SIG-M5 treated with dmso at 0.1 percent for 504 hours (cell line): Measurements from ENCODE around the gene PLGLB1.
"Not testable (repeated sequence)": the region's sequence is repeated elsewhere in the genome, so short reads cannot be mapped to it uniquely, and the experiment has no call there.

Experiments used
- DNase-seq: peaks from one replicate; lab custom pipeline; 2025; ENCODE audit not compliant: unreplicated experiment; lab: John Stamatoyannopoulos, UW

Gene PLGLB1

GRCh38 chr2:87021744-87022143, at the start of gene PLGLB1:
TSS of gene PLGLB1 (minus strand) at chr2:87021844. CDS start at chr2:87021783, 61 bp downstream.
- not testable (repeated sequence) for DNase-seq

GRCh38 chr2:87064305-87064704, 42.7 kb upstream of the PLGLB1 start:
- DNase-seq: not testable (repeated sequence)

DNA sequence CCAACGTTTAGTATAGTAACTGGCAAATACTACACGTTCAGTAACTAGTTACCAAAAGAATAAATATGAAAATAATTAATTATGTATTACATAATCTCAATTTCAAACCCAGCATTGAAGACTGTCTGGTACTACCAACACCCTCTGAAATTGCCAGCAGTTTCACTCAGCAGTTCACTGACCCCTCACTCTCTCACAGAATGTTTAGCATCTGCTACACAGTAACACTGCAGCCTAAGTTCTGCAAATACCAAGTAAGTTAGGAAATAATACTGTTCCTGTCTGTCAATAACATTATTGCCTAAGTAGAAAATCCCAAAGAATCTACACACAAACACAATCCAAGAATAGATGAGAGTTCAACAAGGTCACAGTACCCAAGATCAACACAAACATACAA, 41.8 kb upstream of the PLGLB1 start:
- not testable (repeated sequence) for DNase-seq

- DNase-seq: not testable (repeated sequence)
Observed at GRCh38 chr2:87061519-87061918, 39.9 kb upstream of the PLGLB1 start.

DNA sequence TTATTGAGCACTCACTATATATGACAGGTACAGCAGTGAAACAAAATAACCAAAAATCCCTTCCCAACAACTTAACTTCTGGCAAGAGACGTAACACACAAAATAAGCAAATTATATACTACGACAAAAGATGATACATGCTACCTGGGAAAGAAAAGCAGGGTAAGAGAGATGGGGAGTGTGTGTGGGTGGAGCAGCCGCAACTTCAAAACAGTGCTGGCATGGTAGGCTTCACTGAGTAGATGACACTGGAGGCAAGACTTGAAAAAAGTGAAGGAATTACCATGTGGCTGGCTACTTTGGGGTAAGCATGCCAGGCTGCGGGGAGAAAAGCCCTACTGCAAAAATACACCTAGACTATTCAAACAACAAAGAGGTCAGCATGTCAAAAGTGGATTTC, 36.0 kb upstream of the PLGLB1 start:
- DNase-seq: not testable (repeated sequence)

GRCh38 chr2:87056843-87057242, 35.2 kb upstream of the PLGLB1 start:
- DNase-seq: not testable (repeated sequence)

DNA sequence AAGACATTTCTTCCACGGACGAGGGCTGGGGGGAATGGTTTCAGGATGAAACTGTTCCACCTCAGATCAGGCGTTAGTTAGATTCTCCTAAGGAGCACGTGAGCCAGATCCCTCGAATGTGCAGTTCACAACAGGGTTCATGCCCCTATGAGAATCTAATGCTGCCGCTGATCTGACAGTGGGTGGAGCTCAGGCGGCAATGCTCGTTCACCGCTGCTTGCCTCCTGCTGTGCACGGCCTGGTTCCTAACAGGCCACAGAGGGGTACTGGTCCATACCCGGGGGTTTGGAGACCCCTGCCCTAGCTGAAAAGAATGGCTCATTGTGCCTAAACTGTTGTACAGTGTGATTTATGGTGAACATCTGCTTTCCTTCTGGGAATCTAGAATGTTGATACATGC, 34.8 kb upstream of the PLGLB1 start:
- DNase-seq: not testable (repeated sequence)

DNA sequence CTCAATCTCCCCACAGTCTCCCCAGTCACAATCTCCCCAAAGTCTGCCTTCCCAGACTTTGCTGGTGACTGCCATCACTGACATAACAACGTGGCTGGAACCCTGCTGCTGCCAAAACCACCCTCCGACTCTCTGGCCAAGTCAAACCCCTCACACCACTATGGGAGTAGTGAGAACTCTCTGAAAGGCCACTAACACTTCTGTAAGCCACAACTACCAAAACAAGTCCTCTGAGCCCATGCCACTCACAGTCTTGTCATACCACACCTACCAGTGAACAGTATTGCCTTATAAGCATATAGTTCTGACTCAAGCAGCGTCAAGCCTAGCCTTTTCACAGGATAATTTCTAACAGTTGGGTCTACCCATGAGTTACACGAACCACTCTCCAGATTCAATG, 32.7 kb upstream of the PLGLB1 start:
- not testable (repeated sequence) for DNase-seq

DNA sequence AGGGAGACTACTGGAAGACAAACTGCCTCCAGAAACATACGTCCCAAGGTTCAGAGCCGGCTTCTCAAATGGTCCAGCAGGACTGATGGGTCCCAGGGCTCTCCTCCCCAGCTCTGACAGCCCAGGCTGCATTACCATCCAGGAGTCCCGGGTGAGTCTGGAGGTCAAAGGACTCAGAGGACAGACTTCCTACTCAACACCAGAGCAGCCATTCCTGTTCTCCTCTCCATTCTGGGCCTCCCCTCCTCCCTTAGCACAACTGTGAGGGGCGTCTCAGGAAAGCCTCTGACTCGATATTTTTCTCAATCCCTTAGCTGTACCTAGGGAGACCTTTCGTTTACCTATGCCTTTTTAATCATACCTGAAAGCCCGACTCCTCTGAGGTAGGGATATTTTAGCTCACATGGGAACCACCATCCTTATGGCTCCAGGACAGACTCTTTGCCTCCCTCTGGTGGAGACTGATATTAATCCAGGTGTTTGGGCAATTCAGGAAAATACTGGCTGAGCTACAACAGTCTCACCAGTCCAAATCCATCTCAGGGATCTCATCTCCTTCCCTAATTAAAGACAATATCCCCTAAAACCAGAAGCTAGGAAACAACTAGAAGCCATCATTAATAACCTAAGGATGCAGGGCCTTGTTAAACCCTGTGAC, 19.8 kb upstream of the PLGLB1 start:
- not testable (repeated sequence) for DNase-seq

DNA sequence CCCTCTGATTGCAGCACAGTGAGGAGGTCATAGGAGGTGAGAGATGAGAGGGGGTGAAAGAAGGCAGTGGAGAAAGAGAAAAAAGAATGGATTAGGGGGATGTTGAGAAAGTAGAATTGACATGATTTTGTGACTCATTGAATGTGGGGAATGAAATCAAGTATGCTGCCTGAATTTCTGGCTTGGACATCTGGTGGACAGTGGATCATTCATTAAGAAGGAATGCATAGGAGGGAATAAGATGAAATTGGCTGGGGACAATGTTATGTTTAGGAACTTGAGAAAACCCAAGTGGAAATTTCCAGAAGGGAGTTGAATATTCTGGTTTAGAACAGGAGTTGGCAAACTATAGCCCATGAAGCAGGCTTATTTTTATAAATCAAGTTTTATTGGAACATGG, 7.0 kb upstream of the PLGLB1 start:
- not testable (repeated sequence) for DNase-seq

GRCh38 chr2:87026816-87027215, 5.2 kb upstream of the PLGLB1 start:
- DNase-seq: not testable (repeated sequence)

DNA sequence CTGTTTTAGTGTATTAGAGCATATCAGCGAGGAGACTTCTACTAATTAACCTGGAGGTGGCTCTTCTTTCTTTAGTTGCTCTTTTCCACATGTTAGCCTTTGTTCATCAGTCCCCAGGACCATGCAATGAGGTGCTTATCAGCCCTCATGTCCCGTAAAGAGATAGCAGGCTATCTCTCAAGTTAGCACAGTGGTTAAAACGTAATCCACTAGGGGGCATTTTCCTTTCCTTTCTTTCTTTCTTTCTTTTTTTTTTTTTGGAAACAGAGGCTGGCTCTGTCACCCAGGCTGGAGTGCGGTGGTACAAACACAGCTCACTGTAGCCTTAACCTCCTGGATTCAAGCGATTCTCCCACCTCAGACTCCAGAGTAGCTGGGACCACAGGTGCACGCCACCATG, 4.3 kb upstream of the PLGLB1 start:
- not testable (repeated sequence) for DNase-seq

GRCh38 chr2:87023988-87024615, 2.5 kb upstream of the PLGLB1 start:
- DNase-seq: not testable (repeated sequence)

GRCh38 chr2:87021043-87021442, 601 bp downstream of the PLGLB1 start:
- DNase-seq: not testable (repeated sequence)

- not testable (repeated sequence) for DNase-seq
Observed at GRCh38 chr2:87019053-87019452, 2.6 kb downstream of the PLGLB1 start.

- DNase-seq: not testable (repeated sequence)
Observed at GRCh38 chr2:87014489-87015169, 7.0 kb downstream of the PLGLB1 start.

DNA sequence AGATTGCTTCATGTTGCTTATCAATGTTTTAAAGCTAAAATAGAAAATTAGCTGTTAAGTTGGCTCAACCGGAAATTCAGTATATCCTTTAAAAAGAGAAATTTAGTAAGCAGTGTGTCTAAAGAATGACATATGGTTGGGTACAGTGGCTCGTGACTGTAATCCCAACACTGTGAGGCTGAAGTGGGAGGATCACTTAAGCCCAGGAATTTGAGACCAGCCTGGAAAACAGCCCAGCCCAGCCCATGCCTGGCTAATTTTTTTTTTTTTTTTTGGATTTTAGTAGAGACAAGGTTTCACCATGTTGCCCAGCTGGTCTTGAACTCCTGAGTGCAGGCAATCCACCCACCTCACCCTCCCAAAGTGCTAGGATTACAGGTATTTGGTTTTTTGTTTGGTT, 17.2 kb downstream of the PLGLB1 start:
- DNase-seq: not testable (repeated sequence)
